HFFc6 (cell line): ENCODE measurements around the gene LMBR1L. TPM values are rescaled to one million over a fixed set of nuclear protein-coding genes. Genes with fewer than 3 reads are reported as not detected.

Experiments used
- DNase-seq: peaks from one replicate; pipeline ENCODE4 v3.0.0-alpha.2; 2018
- H3K27ac Mint-ChIP-seq: 2 replicates; pipeline ENCODE4 v1.8.0; 2020; ENCODE audit warnings: mild to moderate bottlenecking, mixed read lengths
- H3K27me3 Mint-ChIP-seq: 2 replicates; pipeline ENCODE4 v1.8.0; 2021; ENCODE audit warnings: mild to moderate bottlenecking, moderate library complexity, mixed read lengths; ENCODE audit not compliant: insufficient read depth
- H3K36me3 Mint-ChIP-seq: 2 replicates; pipeline ENCODE4 v1.8.0; 2021; ENCODE audit warnings: low read depth, mixed read lengths
- H3K4me1 Mint-ChIP-seq: 2 replicates; pipeline ENCODE4 v1.8.0; 2020; ENCODE audit warnings: low read depth, mixed read lengths
- H3K4me3 Mint-ChIP-seq: 2 replicates; pipeline ENCODE4 v1.8.0; 2020; ENCODE audit warnings: mild to moderate bottlenecking, moderate library complexity, mixed read lengths
- H3K9me3 Mint-ChIP-seq: 2 replicates; pipeline ENCODE4 v1.8.0; 2020; ENCODE audit warnings: mild to moderate bottlenecking, mixed read lengths
- CTCF ChIP-seq: fragments of 200-600 bp; sonication (generic); IDR thresholded peaks from 2 replicates; pipeline ENCODE4 v1.5.0; 2021; ENCODE audit warnings: antibody characterized with exemption, mild to moderate bottlenecking
- total RNA-seq, 6 experiments: library from RNA; stranded (reverse); fragmentation: NEBNext Ultra II Directional; extraction: Animal tissue kit (Norgen Biotek cat#: 25700); gene quantifications; 2 replicates in 1 of 6; 3 replicates in 5 of 6; pipeline ENCODE4 v1.2.3, GENCODE V29; 2021

LMBR1L gene
- total RNA-seq, 6 experiments from 2014 or later: 23.0 to 31.0 (median 26.2) TPM

GRCh38 chr12:49133014-49133413, 22.4 kb upstream of the LMBR1L start:
- TF ChIP-seq CTCF: no peak
- H3K9me3 Mint-ChIP-seq: peaks cover 8% of the 10 kb centered on the region; the same call in 1 of the 2 replicates
- no peak overlapping the region for H3K27ac Mint-ChIP-seq
- peak overlapping the region; percentile 85; the same call in 1 of the 2 replicates for H3K4me3 Mint-ChIP-seq
- H3K27me3 Mint-ChIP-seq: peaks cover 11% of the 10 kb centered on the region
- H3K4me1 Mint-ChIP-seq: peaks cover 36% of the 10 kb centered on the region
- DNase-seq: no peak
- peaks cover 25% of the 10 kb centered on the region for H3K36me3 Mint-ChIP-seq

- Mint-ChIP-seq H3K9me3 (peaks cover 8% of the 10 kb centered on the region; the same call in 1 of the 2 replicates), H3K4me1 (peaks cover 36% of the 10 kb centered on the region), H3K27me3 (peaks cover 15% of the 10 kb centered on the region), H3K4me3 (peak overlapping the region; percentile 85), H3K27ac (peak overlapping the region; percentile 65), H3K36me3 (peaks cover 35% of the 10 kb centered on the region)
- DNase-seq: no peak
- no peak for TF ChIP-seq CTCF
Measured at GRCh38 chr12:49131894-49132461, 21.3 kb upstream of the LMBR1L start.

- DNase-seq: peak; percentile 83
- peaks cover 36% of the 10 kb centered on the region for H3K4me1 Mint-ChIP-seq
- H3K27me3 Mint-ChIP-seq: peaks cover 15% of the 10 kb centered on the region
- peaks cover 8% of the 10 kb centered on the region; the same call in 1 of the 2 replicates for H3K9me3 Mint-ChIP-seq
- H3K27ac Mint-ChIP-seq: peak within 1 kb of the TSS; percentile 100
- no peak for TF ChIP-seq CTCF
- H3K36me3 Mint-ChIP-seq: peaks cover 38% of the 10 kb centered on the region
- H3K4me3 Mint-ChIP-seq: peak within 1 kb of the TSS; percentile 99
Measured at GRCh38 chr12:49131051-49131893, 20.6 kb upstream of the LMBR1L start, which contains the start of gene TUBA1B. TSS of gene TUBA1B (minus strand) at chr12:49131395. CDS start at chr12:49131300, 95 bp downstream.

GRCh38 chr12:49130151-49131050, 19.8 kb upstream of the LMBR1L start:
- peak overlapping the region; percentile 99 for H3K4me3 Mint-ChIP-seq
- peak; percentile 93 for DNase-seq
- H3K36me3 Mint-ChIP-seq: peaks cover 38% of the 10 kb centered on the region
- peak; percentile 95 for TF ChIP-seq CTCF
- H3K4me1 Mint-ChIP-seq: peaks cover 36% of the 10 kb centered on the region
- peaks cover 15% of the 10 kb centered on the region for H3K27me3 Mint-ChIP-seq
- peaks cover 8% of the 10 kb centered on the region; the same call in 1 of the 2 replicates for H3K9me3 Mint-ChIP-seq
- H3K27ac Mint-ChIP-seq: peak overlapping the region; percentile 100
